ENCODE measurements around the gene B3GNT7.
"Not testable (repeated sequence)": the region's sequence is repeated elsewhere in the genome, so short reads cannot be mapped to it uniquely, and the experiment has no call there.

DNA sequence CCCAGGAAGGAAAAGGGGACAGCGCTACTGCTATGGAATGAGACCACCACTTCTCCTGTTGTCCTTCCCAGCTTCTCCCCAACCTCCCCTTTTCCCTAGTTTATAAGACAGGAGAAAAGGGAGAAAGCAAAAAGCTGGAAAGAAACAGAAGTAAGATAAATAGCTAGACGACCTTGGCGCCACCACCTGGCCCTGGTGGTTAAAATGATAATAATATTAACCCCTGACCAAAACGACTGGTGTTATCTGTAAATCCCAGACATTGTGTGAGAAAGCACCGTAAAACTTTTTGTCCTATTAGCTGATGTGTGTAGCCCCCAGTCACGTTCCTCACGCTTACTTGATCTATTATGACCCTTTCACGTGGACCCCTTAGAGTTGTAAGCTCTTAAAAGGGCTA, 5.2 kb downstream of the B3GNT7 start:
- TF ChIP-seq, protein P1, sequence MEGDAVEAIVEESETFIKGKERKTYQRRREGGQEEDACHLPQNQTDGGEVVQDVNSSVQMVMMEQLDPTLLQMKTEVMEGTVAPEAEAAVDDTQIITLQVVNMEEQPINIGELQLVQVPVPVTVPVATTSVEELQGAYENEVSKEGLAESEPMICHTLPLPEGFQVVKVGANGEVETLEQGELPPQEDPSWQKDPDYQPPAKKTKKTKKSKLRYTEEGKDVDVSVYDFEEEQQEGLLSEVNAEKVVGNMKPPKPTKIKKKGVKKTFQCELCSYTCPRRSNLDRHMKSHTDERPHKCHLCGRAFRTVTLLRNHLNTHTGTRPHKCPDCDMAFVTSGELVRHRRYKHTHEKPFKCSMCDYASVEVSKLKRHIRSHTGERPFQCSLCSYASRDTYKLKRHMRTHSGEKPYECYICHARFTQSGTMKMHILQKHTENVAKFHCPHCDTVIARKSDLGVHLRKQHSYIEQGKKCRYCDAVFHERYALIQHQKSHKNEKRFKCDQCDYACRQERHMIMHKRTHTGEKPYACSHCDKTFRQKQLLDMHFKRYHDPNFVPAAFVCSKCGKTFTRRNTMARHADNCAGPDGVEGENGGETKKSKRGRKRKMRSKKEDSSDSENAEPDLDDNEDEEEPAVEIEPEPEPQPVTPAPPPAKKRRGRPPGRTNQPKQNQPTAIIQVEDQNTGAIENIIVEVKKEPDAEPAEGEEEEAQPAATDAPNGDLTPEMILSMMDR (IDR thresholded peaks at IDR 0.05; ENCODE audit: low read length), result peak; percentile 46; the same call in 1 of the 2 replicates
- not testable (repeated sequence) for TF ChIP-seq EZH2 (IDR thresholded peaks at IDR 0.05; ENCODE audit: borderline replicate concordance, low read length)
